ENCODE results near the gene RACGAP1.

The RACGAP1 gene

DNA sequence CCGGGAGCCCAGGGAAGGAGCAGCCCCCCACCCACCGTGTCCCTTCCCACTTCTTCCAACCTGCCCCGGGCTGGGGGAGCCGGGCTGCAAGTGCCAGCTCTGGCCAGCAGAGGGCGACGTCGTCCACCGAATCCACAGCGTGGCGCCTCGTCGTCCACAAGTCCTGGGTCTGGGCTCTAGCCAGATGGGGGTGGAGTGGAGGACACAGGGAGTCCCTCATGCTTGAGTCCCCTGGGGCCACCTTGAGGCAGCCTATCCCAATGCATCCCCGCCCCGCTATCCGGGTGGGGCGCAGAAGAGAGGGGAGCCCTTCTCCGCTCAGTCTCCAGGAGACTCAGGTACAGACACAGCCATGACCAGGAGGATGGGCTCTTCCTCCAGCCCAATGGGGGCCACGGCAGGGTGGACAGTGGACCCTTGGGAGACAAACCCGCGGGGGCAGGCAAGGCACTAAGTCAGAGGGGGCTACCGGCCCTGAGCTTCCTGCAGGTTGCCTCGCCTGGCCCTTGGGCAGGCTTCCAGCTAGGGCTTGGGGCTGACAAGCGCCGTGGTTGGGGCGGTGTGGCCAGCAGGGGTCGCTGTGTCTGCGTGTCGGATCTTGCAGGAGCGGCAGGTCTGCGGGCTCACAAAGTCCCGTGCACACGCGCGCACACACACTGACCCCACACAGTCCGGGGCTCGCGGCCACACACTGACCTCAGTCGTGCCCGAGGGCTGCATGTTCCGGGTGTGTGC lies 58.1 kb downstream of the RACGAP1 start:
- DNase-seq = peak; percentile 84 to 96 (median 92)

DNA sequence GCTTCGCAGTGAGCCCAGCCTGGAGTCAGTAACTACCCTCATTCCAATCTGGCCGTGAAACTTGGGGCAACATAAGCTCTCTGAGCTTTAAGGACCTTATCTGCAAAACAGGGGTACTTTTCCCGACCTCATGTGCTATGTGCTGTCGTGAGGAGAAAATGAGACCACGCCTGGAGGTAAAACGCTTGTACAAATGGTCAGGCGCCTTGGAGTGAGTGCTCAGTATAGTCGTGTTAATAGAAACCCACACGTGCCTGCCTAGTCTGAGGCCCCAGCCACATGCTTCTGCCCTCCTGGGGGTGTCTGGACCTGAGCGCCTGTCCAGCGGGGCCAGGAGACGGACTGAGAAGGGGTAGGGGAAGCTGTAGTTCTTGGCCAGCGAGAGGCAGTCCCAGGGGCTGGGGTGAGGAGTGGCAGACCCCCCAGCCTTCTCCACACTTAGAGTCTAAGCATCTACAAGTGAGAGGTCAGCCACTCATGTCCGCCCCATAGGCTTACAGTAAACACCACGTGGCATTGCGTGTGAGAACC lies 58.7 kb downstream of the RACGAP1 start:
- no peak for DNase-seq

DNA sequence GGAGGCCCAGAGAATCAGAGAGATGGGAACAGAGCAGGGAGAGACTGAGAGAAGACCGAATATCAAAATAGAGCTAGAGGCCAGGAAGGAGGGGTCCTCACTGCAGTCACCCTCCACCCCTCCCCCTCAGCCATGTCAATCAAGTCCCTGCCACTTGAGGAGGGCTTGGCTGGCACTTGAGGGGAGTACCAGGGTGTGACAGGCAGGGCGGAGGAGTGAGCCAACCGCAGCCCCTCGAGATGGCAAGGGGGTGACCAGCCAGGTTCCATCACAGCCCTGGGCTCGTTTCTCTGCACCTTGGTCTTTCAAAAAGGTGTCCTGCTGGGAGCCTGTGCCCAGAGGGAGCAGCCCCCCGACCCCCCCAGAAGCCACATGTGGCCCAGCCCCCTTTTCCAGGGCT lies 59.5 kb downstream of the RACGAP1 start:
- DNase-seq = no peak

- DNase-seq = no peak
Measured at GRCh38 chr12:49964849-49965624, 60.3 kb downstream of the RACGAP1 start.

DNA sequence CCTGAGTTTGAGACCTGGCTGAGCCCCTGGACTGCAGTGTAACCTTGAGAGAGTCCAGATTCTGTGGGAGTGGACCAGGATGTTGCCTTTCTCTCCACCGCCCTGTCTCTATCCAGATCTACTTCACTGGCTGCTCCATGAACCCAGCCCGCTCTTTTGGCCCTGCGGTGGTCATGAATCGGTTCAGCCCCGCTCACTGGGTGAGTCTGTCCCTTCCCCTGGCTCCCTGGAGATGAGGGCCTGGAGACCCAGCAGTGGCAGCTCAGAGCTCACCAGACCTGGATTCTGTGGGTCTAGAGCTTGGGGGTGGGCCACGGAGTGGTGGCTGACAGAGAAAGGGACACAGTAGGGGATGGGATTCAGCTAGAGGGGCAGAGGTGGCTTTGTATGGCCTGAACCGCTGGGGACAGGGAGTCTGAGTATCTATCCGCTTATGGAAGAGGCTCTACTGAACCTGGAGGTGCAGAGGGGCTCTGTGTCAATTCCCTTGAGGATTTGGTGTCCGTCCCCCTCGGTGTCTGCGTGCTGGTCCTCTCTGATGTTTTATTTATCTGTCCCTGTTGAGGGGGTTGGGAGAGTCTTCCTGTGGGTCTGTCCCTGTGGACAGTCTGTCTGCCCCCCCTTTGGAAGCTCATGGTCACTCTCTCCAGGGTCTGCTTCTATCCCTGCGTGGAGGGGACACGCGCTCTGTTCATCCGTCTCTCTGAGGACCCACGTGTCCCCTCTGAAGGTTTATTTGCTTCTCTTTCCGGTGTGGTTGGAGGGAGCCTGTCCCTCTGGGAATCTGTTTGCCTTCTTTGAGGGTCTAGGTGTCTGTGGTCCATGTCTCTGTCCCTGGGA lies 61.1 kb downstream of the RACGAP1 start:
- DNase-seq = no peak

GRCh38 chr12:49962861-49963765 lies 62.2 kb downstream of the RACGAP1 start:
- no peak for DNase-seq

DNA sequence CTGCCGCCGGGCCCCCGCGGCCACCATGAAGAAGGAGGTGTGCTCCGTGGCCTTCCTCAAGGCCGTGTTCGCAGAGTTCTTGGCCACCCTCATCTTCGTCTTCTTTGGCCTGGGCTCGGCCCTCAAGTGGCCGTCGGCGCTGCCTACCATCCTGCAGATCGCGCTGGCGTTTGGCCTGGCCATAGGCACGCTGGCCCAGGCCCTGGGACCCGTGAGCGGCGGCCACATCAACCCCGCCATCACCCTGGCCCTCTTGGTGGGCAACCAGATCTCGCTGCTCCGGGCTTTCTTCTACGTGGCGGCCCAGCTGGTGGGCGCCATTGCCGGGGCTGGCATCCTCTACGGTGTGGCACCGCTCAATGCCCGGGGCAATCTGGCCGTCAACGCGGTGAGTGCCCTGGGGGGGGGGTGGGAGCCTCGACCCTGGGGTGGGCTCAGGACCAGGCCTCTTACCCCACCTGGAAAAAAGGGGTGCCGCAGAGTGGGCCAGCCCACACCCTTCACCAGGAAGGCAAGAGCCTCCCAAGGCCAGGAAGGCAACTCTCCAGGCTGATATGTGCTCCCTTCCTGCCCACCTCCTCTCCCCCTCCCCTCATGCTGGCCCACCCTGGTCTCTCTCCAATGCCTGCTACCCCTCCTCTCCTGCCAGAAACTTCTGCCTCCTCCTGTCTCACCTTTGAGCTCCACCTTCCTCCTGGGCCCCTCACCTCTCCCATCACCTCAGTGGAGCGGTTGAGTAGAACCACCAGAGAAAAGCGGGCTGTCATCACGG lies 63.1 kb downstream of the RACGAP1 start:
- no peak for DNase-seq

DNA sequence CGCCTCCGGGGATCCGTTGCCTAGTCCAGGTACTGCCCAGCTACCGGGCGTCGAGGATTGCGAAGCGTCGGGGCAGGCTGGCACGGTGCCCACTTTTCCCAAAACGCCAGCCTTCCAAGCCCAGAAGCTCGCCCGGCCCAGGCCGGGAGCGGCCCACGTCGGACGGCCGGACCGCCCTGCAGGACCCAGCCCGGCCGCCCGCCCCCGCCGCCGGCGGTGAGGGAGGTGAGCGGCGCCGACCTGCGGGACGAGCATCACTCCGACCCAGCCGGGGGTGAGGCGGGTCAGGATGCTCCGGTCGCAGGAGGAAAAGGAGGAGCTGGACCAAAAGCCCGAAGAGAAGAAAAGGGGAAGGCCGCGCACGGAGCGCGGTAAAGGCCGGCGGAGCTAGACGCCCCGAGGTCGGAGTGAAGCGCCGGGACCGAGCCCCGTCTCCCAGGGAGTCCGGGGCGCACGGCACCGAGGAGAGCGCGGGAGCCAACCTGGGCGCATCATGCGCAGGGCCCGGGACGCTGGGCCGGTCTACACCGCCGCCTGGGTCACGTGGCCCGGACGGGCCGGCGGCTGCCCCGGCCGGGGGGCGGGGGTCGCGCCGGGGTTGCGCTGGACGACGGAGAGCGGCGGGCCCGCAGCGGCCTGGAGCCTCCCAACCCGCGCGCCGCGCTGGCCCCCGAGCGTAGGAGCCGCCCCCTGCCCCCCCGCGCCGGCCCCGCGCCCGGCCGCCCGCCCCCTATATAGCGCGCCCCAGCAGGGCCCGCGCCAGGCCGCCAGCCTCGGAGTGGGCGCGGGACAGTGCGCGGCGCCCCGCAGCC lies 64.0 kb downstream of the RACGAP1 start, which contains the start of gene AQP5:
AQP5 (plus strand) TSS at position 762 of the 812 bp plus-strand sequence. CDS start 146 bp downstream, outside the sequence.
- no peak for DNase-seq

DNA sequence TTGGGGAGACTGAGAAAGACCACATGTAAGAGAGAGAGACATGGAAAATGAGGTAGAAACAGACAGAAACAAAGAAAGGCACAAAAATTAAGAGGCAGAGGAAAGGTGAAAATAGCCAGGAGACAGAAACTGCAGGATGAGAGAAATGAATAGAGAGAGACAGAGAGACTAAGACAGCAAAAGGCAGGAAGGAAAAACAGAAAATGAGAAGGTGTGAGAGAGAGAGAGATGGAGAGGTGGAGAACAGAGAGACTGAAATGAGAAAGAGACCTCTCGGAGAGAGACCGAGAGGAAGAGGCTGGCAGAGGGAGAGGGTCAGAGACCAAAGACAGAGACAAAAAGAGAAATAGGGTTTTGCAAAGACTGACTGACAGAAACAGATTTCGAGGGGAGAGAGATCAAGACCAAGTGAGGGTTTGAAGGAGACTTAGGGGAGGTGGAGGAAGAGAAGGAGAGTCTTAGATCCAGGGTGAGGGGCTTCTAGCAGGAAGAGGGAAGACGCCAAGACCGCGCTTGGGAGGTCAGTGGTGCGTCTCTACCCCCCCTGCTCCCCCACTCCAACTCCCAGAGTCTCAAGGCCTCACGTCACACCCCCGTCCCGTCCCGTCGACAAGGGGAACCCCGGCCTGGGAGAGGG lies 64.7 kb downstream of the RACGAP1 start:
- DNase-seq = no peak

GRCh38 chr12:49959685-49960473 lies 65.4 kb downstream of the RACGAP1 start:
- no peak for DNase-seq

- DNase-seq = no peak
Measured at GRCh38 chr12:49957570-49957967, 67.7 kb downstream of the RACGAP1 start.

DNA sequence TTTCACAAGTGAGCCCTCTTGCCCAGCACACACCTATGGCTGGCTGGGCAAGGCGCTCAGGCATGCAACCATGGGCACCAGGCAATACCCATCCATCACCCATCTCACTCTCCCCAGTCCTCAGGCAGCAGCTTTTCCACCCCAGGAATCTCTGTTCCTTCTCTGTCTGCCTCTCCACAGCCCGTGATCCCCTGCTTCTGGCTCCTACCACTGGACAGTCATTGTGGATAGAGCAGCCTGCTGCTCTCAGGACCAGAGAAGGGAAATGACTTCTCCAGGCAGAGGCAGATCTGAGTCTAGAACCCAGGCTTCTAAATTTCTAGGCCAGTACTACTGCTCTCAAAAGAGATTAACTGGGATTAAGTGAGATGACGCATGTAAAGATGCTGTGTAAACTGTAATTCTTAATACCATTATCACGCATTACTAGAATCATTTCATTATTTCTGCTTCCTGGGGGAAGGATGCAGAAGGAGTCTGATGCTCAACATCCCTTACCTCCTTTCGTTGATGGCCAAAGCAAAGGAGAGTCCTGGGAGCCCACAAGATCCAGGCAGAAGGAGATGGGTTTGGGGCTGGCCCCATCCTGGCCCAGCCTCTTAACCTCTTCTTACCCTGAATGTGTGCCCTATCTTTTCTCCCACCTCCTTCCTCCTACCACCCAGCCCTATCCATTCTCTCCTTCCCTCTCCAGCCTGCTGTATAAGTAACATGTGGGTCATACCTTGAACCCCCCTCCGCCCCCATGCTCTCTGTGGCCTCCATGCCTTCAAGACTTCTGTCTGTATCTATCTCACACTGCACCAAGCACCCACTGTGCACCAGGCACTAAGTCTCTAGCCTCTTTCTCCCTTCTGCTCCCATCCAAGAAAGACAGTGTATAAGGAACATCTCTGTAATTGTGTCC lies 68.4 kb downstream of the RACGAP1 start:
- no peak for DNase-seq

- DNase-seq = no peak
Measured at GRCh38 chr12:49955899-49956662, 69.2 kb downstream of the RACGAP1 start.

DNA sequence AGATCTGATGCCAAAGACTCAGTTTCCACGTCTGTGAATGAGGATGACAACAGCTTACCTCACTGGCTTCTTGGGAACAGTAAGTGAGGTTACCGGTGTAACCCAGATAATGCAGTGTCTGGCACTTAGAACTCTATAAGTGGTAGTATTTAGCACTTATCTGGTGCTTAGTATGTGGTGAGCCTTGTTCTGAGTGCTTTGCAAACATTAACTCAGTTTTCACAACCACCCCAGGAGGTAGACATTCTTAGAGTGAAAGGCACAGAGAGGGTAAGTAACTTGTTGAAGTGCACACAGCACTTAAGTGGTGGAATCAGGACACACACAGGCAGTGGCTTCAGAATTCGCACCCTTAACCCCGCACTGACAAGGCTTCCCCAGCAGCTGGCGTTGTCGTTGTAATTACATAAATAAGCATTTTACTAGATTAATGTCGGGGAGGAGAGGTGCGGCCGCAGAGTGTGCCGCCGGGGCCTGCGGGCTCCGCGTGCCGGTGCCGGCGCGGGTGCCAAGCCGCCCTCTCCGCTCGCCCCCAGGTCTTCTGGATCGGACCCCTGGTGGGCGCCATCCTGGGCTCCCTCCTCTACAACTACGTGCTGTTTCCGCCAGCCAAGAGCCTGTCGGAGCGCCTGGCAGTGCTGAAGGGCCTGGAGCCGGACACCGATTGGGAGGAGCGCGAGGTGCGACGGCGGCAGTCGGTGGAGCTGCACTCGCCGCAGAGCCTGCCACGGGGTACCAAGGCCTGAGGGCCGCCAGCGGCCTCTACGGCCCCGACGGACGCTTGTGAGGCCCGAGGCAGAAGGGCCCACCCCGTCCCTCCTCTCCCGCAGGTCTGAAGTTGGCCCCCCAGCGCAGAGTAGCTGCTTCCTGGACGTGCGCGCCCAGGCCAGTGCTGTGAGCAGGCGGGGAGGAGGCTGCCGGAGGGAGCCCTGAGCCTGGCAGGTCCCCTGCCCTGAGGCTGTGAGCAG lies 70.1 kb downstream of the RACGAP1 start:
- DNase-seq = no peak

DNA sequence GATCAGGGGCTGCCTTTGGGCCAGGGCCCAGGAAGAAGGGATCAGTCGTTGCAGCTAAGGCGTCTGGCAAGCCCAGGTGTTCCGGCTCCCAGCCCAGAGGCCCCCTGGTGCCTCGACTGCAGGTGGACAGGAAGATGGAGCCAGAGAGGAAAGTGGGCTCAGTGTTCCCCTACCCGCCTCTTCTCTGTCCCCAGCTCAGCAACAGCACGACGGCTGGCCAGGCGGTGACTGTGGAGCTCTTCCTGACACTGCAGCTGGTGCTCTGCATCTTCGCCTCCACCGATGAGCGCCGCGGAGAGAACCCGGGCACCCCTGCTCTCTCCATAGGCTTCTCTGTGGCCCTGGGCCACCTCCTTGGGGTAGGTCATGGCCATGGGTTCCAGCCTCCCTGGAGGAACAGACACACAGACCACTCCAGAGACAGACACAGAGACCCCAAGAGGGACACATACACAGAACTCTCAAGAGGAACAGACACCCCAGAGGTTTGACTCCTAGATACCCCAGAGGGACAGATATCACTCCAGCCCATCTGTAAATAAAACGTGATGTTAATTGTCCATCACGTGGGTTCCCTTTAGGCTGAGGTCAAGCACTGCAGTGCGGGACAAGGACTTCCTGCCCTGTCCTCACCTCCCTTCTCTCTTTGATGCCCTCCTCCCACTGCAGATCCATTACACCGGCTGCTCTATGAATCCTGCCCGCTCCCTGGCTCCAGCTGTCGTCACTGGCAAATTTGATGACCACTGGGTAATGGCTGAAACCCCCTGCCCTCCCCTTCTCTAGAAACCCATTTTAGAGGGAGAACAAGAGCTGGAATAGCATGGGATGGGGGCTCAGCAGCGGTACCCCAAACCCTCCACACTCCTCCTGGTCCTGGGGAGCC lies 71.1 kb downstream of the RACGAP1 start:
- no peak for DNase-seq
